IPS-18a (cell line): Measurements from ENCODE around the gene MDP1.
"Not testable (repeated sequence)": the region's sequence is repeated elsewhere in the genome, so short reads cannot be mapped to it uniquely, and the experiment has no call there.

Source experiments
- H3K27ac ChIP-seq: one replicate; pipeline ENCODE4 v1.5.1; 2013; ENCODE audit warnings: low read length
- H3K27me3 ChIP-seq: one replicate; pipeline ENCODE4 v1.6.1; 2013; ENCODE audit warnings: mild to moderate bottlenecking, low read length; ENCODE audit not compliant: control insufficient read depth, insufficient read depth
- H3K36me3 ChIP-seq: one replicate; pipeline ENCODE4 v1.6.1; 2013; ENCODE audit warnings: low read depth, low read length; ENCODE audit not compliant: control insufficient read depth
- H3K4me1 ChIP-seq: one replicate; pipeline ENCODE4 v1.6.1; 2013; ENCODE audit warnings: low read depth, low read length; ENCODE audit not compliant: control insufficient read depth
- H3K4me3 ChIP-seq: one replicate; pipeline ENCODE4 v1.5.1; 2013; ENCODE audit warnings: low read length
- H3K9ac ChIP-seq: one replicate; pipeline ENCODE4 v1.6.1; 2013; ENCODE audit warnings: mild to moderate bottlenecking, low read length, moderate library complexity
- H3K9me3 ChIP-seq: one replicate; pipeline ENCODE4 v1.6.1; 2013; ENCODE audit warnings: low read depth, low read length; ENCODE audit not compliant: control insufficient read depth

The MDP1 gene

GRCh38 chr14:24246765-24247212, 30.9 kb upstream of the MDP1 start:
- no peaks in the 10 kb centered on the region for H3K9me3 ChIP-seq
- H3K4me1 ChIP-seq, result peaks cover 6% of the 10 kb centered on the region
- no peaks in the 10 kb centered on the region for H3K36me3 ChIP-seq
- H3K9ac ChIP-seq, result no peak overlapping the region
- H3K4me3 ChIP-seq, result no peak overlapping the region
- no peaks in the 10 kb centered on the region for H3K27me3 ChIP-seq
- H3K27ac ChIP-seq, result no peak overlapping the region

- H3K9me3 ChIP-seq, H3K4me3 ChIP-seq, H3K4me1 ChIP-seq, H3K27me3 ChIP-seq, H3K36me3 ChIP-seq, H3K9ac ChIP-seq, H3K27ac ChIP-seq: not testable (repeated sequence)
Observed at GRCh38 chr14:24245350-24245749, 29.5 kb upstream of the MDP1 start.

- H3K9ac ChIP-seq, result peak overlapping the region; percentile 76
- H3K4me3 ChIP-seq, result peak overlapping the region; percentile 73
- H3K27me3 ChIP-seq, result no peaks in the 10 kb centered on the region
- H3K27ac ChIP-seq, result no peak overlapping the region
- H3K36me3 ChIP-seq, result peaks cover 25% of the 10 kb centered on the region
- H3K4me1 ChIP-seq, result peaks cover 6% of the 10 kb centered on the region
- no peaks in the 10 kb centered on the region for H3K9me3 ChIP-seq
Observed at GRCh38 chr14:24243336-24243836, 27.5 kb upstream of the MDP1 start.

- Histone ChIP-seq H3K4me1 (peaks cover 6% of the 10 kb centered on the region), H3K9me3 (no peaks in the 10 kb centered on the region), H3K36me3 (peaks cover 38% of the 10 kb centered on the region), H3K27me3 (no peaks in the 10 kb centered on the region), H3K27ac (peak overlapping the region; percentile 47), H3K9ac (peak overlapping the region; percentile 76), H3K4me3 (peak overlapping the region; percentile 73)
Observed at GRCh38 chr14:24241829-24242443, 26.1 kb upstream of the MDP1 start.

GRCh38 chr14:24240110-24240918, 24.4 kb upstream of the MDP1 start:
- no peaks in the 10 kb centered on the region for H3K9me3 ChIP-seq
- no peak overlapping the region for H3K9ac ChIP-seq
- no peaks in the 10 kb centered on the region for H3K27me3 ChIP-seq
- H3K27ac ChIP-seq, result no peak overlapping the region
- peaks cover 6% of the 10 kb centered on the region for H3K4me1 ChIP-seq
- no peak overlapping the region for H3K4me3 ChIP-seq
- peaks cover 51% of the 10 kb centered on the region for H3K36me3 ChIP-seq

GRCh38 chr14:24238527-24239037, 22.7 kb upstream of the MDP1 start:
- no peak overlapping the region for H3K4me3 ChIP-seq
- peaks cover 51% of the 10 kb centered on the region for H3K36me3 ChIP-seq
- no peak overlapping the region for H3K9ac ChIP-seq
- H3K9me3 ChIP-seq, result no peaks in the 10 kb centered on the region
- H3K27ac ChIP-seq, result no peak overlapping the region
- peaks cover 6% of the 10 kb centered on the region for H3K4me1 ChIP-seq
- H3K27me3 ChIP-seq, result no peaks in the 10 kb centered on the region

- no peak overlapping the region for H3K9ac ChIP-seq
- H3K4me3 ChIP-seq, result no peak overlapping the region
- H3K4me1 ChIP-seq, result peaks cover 7% of the 10 kb centered on the region
- H3K27me3 ChIP-seq, result no peaks in the 10 kb centered on the region
- H3K27ac ChIP-seq, result no peak overlapping the region
- H3K36me3 ChIP-seq, result peaks cover 51% of the 10 kb centered on the region
- no peaks in the 10 kb centered on the region for H3K9me3 ChIP-seq
Observed at GRCh38 chr14:24238123-24238522, 22.3 kb upstream of the MDP1 start.

- H3K4me1 ChIP-seq, result peaks cover 7% of the 10 kb centered on the region
- H3K27me3 ChIP-seq, result no peaks in the 10 kb centered on the region
- no peak overlapping the region for H3K4me3 ChIP-seq
Observed at GRCh38 chr14:24237463-24237955, 21.6 kb upstream of the MDP1 start.

GRCh38 chr14:24236689-24237462, 21.0 kb upstream of the MDP1 start:
- no peak overlapping the region for H3K27ac ChIP-seq
- no peaks in the 10 kb centered on the region for H3K9me3 ChIP-seq
- no peak overlapping the region for H3K9ac ChIP-seq
- no peaks in the 10 kb centered on the region for H3K27me3 ChIP-seq
- no peak overlapping the region for H3K4me3 ChIP-seq
- H3K4me1 ChIP-seq, result peaks cover 7% of the 10 kb centered on the region
- peaks cover 51% of the 10 kb centered on the region for H3K36me3 ChIP-seq

More at GRCh38 chr14:24237463-24237955, 21.6 kb upstream of the MDP1 start:
- no peak overlapping the region for H3K27ac ChIP-seq
- H3K9me3 ChIP-seq, result no peaks in the 10 kb centered on the region
- no peak overlapping the region for H3K9ac ChIP-seq
- peaks cover 51% of the 10 kb centered on the region for H3K36me3 ChIP-seq

GRCh38 chr14:24235804-24236688, 20.2 kb upstream of the MDP1 start:
- no peak overlapping the region for H3K9ac ChIP-seq
- H3K4me1 ChIP-seq, result peaks cover 7% of the 10 kb centered on the region
- no peaks in the 10 kb centered on the region for H3K27me3 ChIP-seq
- peaks cover 51% of the 10 kb centered on the region for H3K36me3 ChIP-seq
- H3K27ac ChIP-seq, result no peak overlapping the region
- H3K9me3 ChIP-seq, result no peaks in the 10 kb centered on the region
- H3K4me3 ChIP-seq, result no peak overlapping the region
